Activated naive CD8-positive, alpha-beta T cell treated with anti-CD3 and anti-CD28 coated beads, Interleukin-2, amount 50 U/mL, for 24 hours (primary cell): ENCODE results near the gene VTN.
"Not testable (repeated sequence)": the region's sequence is repeated elsewhere in the genome, so short reads cannot be mapped to it uniquely, and the experiment has no call there.

Experiments used
- ATAC-seq: fragments of 150-1000 bp; cut with Tn5 transposase; one replicate; pipeline ENCODE4 v1.10.0; 2021
- DNase-seq: peaks from one replicate; pipeline ENCODE4 v3.0.0; 2021
- H3K27ac Mint-ChIP-seq: one replicate; pipeline ENCODE4 v1.8.0; 2021; ENCODE audit warnings: mild to moderate bottlenecking, mixed read lengths
- H3K27me3 Mint-ChIP-seq: one replicate; pipeline ENCODE4 v1.8.0; 2021; ENCODE audit warnings: mixed read lengths
- H3K36me3 Mint-ChIP-seq: one replicate; pipeline ENCODE4 v1.8.0; 2021; ENCODE audit warnings: low read depth, mixed read lengths
- H3K4me1 Mint-ChIP-seq: one replicate; pipeline ENCODE4 v1.8.0; 2021; ENCODE audit warnings: mixed read lengths
- H3K4me3 Mint-ChIP-seq: one replicate; pipeline ENCODE4 v1.8.0; 2021; ENCODE audit warnings: mild to moderate bottlenecking, moderate library complexity, mixed read lengths
- H3K9me3 Mint-ChIP-seq: one replicate; pipeline ENCODE4 v1.8.0; 2021; ENCODE audit warnings: mixed read lengths

VTN gene

DNA sequence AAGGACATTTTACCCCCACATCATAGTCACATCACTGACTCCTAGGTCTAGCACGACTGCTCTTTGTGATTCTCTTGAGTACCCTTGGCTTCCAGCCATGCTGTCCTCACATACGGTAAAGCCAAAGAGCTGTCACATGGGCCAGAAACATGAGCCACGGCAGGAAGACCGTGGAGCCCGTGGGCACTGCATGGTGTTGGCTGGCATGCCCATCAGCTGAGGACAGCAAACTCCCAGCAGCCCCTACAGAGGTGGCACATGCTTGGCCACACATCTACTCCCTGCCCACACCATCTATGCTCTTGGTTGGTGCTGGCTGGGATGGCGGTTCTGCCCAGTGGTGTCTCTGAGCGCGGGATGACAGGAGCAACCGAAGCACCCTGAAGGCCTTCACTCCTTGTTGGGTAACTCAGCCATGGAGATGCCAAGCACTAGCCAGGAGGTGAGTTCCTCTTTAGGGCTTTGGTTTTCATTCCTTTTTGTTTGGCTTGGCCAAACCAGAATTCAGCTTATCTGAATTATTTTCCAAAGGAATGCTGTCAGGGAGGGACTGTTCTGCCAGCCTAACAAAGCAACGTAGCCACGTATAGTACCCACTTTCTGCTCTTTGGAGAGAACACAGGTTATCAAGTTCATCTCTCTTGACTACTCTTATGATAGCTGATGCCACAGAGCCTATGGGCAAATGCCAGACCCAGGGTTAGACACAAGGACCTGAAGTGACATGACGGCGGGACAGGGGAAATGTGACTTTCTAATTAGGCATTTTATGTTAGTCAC lies 24.5 kb downstream of the VTN start:
- Mint-ChIP-seq H3K9me3 (no peaks in the 10 kb centered on the region), H3K27me3 (no peaks in the 10 kb centered on the region), H3K36me3 (peaks cover 37% of the 10 kb centered on the region), H3K4me3 (no peak overlapping the region), H3K4me1 (no peaks in the 10 kb centered on the region), H3K27ac (no peak overlapping the region)
- ATAC-seq: no peak
- no peak for DNase-seq

DNA sequence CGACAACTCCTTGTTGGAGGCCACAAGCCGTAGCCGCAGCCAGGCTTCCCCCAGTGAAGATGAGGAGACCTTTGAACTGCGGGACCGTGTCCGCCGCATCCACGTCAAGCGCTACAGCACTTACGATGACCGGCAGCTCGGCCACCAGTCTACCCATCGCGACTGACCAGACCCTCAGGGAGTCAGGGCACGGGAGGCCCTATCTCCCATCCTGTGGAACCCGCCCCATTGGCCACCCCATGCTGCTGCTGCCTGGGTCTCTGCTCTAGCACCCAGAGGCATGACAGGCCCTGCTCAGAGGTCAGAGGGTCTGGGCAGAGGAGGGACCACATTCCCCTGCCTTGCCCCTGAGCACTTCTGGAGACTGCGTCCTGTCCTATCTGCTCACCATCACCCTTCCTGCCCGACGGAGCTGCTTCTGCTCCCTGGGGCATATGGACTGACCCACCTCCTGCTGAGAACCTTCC lies 25.6 kb downstream of the VTN start:
- Mint-ChIP-seq H3K27me3 (no peaks in the 10 kb centered on the region), H3K4me1 (no peaks in the 10 kb centered on the region), H3K36me3 (peaks cover 35% of the 10 kb centered on the region), H3K9me3 (no peaks in the 10 kb centered on the region), H3K27ac (no peak overlapping the region), H3K4me3 (no peak overlapping the region)
- no peak for ATAC-seq
- no peak for DNase-seq

DNA sequence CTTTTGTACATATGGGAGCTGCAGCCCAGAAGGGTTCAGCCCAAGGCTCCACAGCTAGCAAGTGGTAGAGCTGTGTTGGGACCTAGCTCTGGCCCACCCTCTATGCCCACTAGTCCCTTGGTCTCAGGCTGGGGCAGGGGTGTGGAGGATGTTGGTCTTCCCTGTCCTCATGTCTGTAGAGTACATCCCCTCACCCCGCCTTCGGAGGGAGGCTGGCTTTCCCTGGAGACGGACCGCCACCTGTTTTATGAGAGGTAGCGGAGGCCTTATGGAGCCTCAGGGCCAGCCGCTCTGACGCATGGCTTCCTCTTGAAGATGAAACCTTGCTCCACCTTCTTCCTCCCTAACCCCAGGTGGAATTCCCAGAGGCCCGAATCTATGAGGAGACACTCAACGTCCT lies 26.1 kb downstream of the VTN start:
- Mint-ChIP-seq H3K36me3 (peaks cover 35% of the 10 kb centered on the region), H3K9me3 (no peaks in the 10 kb centered on the region), H3K4me3 (no peak overlapping the region), H3K27ac (no peak overlapping the region), H3K27me3 (no peaks in the 10 kb centered on the region), H3K4me1 (no peaks in the 10 kb centered on the region)
- peak; percentile 6 for ATAC-seq
- DNase-seq: no peak

DNA sequence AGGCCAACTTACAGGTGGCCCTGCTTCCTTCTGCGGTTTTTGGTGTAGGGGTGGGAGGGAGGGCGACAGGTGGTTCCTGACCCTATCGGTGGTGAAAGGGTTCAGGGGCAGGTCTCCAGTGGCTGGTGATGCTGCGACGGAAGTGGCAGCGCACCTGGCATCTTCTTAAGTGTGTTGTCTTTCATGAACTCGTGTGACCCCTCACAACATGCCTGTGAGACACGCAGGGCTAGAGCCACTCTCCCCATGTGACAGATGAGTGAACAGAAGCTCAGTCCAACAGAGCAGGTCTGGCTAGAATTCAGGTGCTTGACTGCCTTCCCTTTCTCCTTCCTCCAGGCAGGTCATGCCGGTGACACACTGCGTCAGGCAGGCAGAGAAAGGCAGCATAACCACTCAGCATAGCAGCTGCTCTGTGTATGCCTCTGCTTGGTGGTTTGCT lies 26.6 kb downstream of the VTN start:
- no peak overlapping the region for H3K4me3 Mint-ChIP-seq
- ATAC-seq (no peak), DNase-seq (no peak)
- peaks cover 31% of the 10 kb centered on the region for H3K36me3 Mint-ChIP-seq
- H3K27ac Mint-ChIP-seq: no peak overlapping the region
- no peaks in the 10 kb centered on the region for H3K4me1 Mint-ChIP-seq
- H3K9me3 Mint-ChIP-seq: no peaks in the 10 kb centered on the region
- no peaks in the 10 kb centered on the region for H3K27me3 Mint-ChIP-seq

DNA sequence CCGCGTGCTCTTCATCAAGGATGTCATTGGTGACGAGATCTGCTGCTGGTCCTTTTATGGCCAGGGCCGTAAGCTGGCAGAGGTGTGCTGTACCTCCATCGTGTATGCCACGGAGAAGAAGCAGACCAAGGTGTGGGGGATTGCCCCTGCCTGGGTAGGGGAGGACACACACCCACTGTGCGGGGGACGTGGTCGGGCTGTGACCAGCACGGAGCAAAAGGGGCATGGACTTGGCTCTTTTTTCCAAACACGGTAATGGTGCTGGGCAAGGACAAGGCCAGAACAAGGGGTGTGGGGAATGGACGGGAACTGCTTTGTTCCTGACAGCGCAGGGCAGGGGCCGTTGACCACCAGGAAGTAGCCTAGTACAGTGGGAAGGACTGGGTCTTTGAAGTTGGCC lies 27.8 kb downstream of the VTN start:
- ATAC-seq (no peak), DNase-seq (no peak)
- Mint-ChIP-seq H3K9me3 (no peaks in the 10 kb centered on the region), H3K36me3 (peaks cover 22% of the 10 kb centered on the region), H3K4me3 (no peak overlapping the region), H3K4me1 (peaks cover 7% of the 10 kb centered on the region), H3K27ac (no peak overlapping the region), H3K27me3 (no peaks in the 10 kb centered on the region)

DNA sequence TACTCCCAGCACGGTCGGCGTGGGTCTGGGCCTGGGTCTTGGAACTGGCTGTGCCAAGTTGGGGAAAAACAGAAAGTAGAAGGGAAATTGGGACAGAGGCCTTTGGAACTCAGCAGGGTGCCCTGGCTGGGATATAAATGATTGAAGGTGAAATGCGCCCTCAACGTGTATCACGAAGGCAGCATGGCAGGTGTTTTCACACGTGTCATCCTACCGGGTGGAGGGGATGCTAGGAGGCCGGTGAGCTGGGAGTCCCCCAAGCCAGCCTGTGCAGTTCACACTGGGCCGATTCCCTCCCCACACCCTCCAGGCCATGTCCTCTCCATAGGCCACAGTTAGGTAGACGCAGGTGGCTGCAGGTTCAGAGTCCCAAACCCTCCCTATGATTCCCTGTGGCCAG lies 28.6 kb downstream of the VTN start:
- Mint-ChIP-seq H3K4me3 (no peak overlapping the region), H3K4me1 (peaks cover 15% of the 10 kb centered on the region), H3K27me3 (no peaks in the 10 kb centered on the region), H3K9me3 (no peaks in the 10 kb centered on the region), H3K27ac (no peak overlapping the region), H3K36me3 (peaks cover 21% of the 10 kb centered on the region)
- no peak for ATAC-seq
- DNase-seq: no peak

DNA sequence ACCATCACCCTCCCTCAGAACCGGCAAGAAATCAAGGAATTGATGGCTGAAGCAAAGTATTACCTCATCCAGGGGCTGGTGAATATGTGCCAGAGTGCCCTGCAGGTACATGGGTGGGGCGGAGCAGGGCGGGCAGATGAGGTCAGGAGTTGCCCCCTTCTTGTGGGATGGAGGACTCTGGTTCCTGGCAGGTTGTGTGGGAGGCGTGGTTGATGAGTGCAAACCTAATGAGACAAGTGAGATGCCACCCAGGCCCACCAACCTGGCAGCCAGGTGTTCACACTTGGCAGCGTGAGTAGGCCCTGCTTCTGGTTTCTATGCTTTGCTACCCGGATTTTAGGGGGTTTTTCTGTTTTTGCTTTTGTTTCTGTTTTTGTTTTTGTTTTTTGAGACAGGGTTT lies 29.7 kb downstream of the VTN start:
- no peaks in the 10 kb centered on the region for H3K9me3 Mint-ChIP-seq
- ATAC-seq (no peak), DNase-seq (no peak)
- H3K27ac Mint-ChIP-seq: no peak overlapping the region
- peaks cover 15% of the 10 kb centered on the region for H3K36me3 Mint-ChIP-seq
- H3K4me3 Mint-ChIP-seq: no peak overlapping the region
- peaks cover 20% of the 10 kb centered on the region for H3K4me1 Mint-ChIP-seq
- no peaks in the 10 kb centered on the region for H3K27me3 Mint-ChIP-seq

DNA sequence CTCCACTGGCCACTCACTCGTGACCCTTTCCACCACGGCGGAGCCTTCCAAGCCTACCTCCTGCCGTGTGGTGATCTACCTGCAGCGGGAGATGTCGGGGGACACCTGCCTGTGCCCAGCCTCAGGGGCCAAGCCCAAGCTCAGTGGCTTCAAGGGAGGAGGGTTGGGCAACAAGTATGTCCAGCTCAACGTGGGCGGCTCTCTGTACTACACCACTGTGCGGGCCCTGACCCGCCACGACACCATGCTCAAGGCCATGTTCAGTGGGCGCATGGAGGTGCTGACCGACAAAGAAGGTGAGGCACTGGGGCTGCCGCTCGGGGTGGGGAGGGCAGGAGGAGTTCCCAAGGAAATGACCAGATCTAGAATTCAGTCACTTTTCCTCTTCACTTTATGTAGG lies 30.7 kb downstream of the VTN start:
- no peaks in the 10 kb centered on the region for H3K9me3 Mint-ChIP-seq
- DNase-seq (no peak), ATAC-seq (no peak)
- H3K36me3 Mint-ChIP-seq: peaks cover 15% of the 10 kb centered on the region
- H3K4me1 Mint-ChIP-seq: peaks cover 25% of the 10 kb centered on the region
- H3K27ac Mint-ChIP-seq: no peak overlapping the region
- H3K27me3 Mint-ChIP-seq: no peaks in the 10 kb centered on the region
- H3K4me3 Mint-ChIP-seq: no peak overlapping the region

DNA sequence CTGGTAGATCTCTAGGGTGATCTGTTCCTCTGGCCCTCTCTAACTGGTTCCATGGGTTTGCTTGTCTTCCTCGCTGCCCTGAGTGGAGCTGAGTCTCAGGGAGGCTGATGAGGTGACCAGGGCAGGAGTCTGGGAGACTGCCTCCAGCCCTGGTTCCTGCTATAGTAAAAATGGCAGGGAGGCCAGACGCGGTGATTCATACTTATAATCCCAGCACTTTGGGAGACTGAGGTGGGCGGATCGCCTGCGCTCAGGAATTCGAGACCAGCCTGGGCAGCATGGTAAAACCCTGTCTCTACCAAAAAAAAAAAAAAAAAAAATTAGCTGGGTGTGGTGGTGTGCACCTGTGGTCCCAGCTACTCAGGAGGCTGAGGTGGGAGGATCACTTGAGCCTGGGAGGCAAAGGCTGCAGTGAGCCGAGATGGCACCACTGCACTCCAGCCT lies 31.3 kb downstream of the VTN start:
- Mint-ChIP-seq H3K4me1 (peaks cover 31% of the 10 kb centered on the region), H3K36me3 (peaks cover 10% of the 10 kb centered on the region)
- H3K27me3 Mint-ChIP-seq, ATAC-seq, H3K27ac Mint-ChIP-seq, DNase-seq, H3K4me3 Mint-ChIP-seq, H3K9me3 Mint-ChIP-seq: not testable (repeated sequence)

DNA sequence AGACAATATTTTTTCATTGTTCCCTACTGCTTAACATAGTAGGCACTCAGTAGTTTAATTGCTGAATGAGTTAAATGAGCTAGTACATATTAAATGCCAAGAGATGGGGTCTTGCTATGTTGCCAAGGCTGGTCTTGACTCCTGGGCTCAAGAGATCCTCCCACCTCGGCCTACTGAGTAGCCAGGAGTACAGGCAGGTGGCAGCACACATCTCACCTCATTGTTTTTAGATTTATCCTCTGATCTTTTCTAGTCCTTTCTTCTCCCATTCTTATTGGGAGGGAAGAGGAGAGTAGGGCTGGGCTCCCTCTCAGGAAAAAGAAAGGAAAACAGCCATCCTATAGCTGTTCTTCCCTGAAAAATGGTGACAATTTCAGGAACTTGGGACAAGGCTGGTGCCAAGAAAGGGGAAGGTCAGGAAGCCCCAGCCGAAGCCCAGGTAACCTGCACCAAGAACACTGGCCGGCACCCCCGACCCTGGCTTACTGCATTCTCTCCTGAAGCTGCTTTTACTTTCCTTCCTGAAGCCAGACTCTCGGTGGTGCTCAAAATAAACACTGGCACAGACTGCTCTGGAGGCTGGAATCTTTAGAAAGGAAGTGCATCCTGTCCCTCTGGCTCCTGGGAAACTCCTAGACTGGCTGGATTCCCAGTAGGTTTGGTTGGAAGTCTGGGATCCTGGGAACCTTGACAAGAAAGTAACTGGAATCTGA lies 31.9 kb downstream of the VTN start:
- Mint-ChIP-seq H3K4me1 (peaks cover 35% of the 10 kb centered on the region), H3K4me3 (no peak overlapping the region), H3K27me3 (no peaks in the 10 kb centered on the region), H3K9me3 (no peaks in the 10 kb centered on the region), H3K36me3 (peaks cover 8% of the 10 kb centered on the region), H3K27ac (no peak overlapping the region)
- DNase-seq: no peak
- no peak for ATAC-seq

DNA sequence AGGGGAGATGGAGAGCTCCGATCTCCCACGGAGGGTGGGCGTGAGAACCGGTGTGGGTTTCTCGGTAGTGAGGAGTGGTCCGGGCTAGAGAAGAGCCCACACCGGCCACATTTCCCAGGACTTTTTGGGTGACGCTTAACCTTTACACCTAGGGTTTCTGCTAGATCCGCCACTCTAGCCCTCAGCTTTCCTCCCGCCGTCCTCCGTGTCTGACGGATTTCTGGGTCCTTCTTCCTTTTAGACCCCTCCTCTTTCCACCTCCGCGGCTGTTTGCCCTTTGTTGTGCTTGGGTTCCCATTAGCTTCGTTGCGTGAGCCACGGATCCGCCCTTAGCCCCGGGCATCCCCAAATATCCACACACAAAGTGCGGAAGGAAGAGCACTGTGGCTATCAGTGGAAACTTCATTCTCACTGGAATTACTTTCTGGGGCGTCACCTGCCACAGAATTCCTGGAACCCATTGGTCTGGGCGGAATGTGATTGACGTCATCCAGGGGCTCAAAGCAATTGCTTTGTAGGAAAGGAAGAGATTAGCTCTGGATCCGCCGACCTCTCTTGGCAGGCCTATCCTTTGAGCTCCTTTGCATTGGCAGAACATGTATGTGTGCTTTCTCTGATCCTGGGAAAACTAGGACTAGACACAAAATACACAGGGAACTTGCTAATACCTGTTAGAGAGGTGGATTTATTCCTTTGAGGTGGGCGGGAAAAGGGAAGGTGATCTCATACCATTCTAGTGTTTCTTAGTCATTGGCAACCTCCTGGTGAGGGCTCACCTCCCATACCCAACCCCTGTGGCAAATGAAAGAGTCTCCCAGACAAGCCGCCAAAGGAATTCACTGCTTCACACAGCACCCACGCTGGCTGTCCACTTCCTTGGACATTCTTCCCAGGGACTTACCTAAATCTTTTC lies 33.9 kb downstream of the VTN start:
- Mint-ChIP-seq H3K27ac (peak overlapping the region; percentile 78), H3K4me1 (peaks cover 35% of the 10 kb centered on the region), H3K36me3 (peaks cover 7% of the 10 kb centered on the region), H3K9me3 (no peaks in the 10 kb centered on the region), H3K4me3 (peak overlapping the region; percentile 92), H3K27me3 (no peaks in the 10 kb centered on the region)
- ATAC-seq (no peak), DNase-seq (peak; percentile 45)

DNA sequence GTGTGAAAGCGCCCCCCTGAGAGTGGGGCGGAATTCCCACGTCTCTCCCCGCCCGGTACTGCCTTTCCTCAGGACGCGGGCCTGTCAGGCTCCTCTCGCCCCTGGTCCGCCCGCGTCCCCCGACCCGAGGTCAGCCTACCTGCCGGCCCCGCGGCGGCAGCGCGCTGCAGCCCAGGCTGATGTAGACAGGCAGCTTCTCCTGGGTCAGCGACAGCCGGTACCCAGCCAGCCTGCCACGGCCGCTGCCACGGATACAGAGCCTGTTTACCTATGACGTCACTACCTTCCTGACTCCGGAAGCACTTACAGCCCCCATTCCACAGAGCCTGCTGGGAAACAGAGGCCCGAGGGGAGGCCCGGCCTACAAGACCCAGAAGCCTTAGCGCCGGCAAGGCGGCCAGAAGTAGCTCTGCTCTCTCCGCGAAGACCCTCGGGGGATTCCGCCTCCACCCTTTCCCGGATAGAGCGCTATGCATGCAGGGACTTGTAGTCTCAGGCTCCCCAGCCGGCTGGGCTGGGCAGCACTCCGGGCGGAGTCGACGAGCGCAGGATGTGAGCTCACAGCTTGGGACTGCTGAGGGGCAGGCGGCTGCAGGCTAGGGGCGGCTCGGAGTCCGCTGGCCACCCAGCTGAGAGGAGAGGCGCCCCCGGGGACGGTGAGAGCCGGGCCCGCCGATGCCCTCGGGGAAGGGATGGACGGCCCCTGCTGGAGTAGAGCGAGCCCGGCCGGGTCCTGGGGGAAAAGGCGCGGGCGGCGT lies 34.7 kb downstream of the VTN start, which contains the start of the genes IFT20 and TNFAIP1:
TSS of gene IFT20 (minus strand) at position 272 of the 758 bp plus-strand sequence. CDS start 3,487 bp downstream, outside the sequence.
TSS of gene TNFAIP1 (plus strand) at position 561 of the 758 bp plus-strand sequence. CDS start 3,761 bp downstream, outside the sequence.
- DNase-seq (peak; percentile 93), ATAC-seq (peak; percentile 99)
- no peaks in the 10 kb centered on the region for H3K9me3 Mint-ChIP-seq
- H3K36me3 Mint-ChIP-seq: peaks cover 7% of the 10 kb centered on the region
- H3K4me1 Mint-ChIP-seq: peaks cover 35% of the 10 kb centered on the region
- peak within 1 kb of the TSS; percentile 92 for H3K4me3 Mint-ChIP-seq
- H3K27ac Mint-ChIP-seq: peak within 1 kb of the TSS; percentile 78
- no peaks in the 10 kb centered on the region for H3K27me3 Mint-ChIP-seq

DNA sequence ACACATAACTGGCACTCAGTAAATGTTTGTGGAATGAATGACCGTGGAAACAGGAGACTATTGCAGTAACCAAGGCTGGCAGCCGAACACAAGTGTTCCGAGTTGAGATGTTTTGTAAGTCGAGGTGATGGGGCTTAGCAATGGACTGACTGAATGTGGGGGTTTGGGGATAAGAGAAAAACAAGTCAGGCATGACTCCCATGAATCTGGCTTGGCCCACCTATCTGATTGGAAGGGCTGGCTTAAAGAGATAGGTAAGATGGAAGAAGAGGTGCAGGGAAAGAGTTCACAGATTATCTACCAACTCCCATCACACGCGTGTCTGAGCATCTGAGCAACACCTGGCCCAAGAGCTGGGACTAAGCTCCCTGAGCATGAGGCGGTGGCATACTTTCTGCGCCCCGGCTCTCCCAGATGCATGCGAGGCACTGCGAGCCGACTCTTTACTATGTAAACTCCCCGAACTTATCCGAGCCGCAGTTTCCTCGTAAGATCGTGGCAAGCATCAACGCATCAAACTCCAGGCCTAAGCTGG lies 35.4 kb downstream of the VTN start:
- no peaks in the 10 kb centered on the region for H3K27me3 Mint-ChIP-seq
- no peak for DNase-seq
- H3K4me1 Mint-ChIP-seq: peaks cover 35% of the 10 kb centered on the region
- peaks cover 3% of the 10 kb centered on the region for H3K36me3 Mint-ChIP-seq
- peak overlapping the region; percentile 92 for H3K4me3 Mint-ChIP-seq
- no peaks in the 10 kb centered on the region for H3K9me3 Mint-ChIP-seq
- no peak for ATAC-seq
- peak overlapping the region; percentile 78 for H3K27ac Mint-ChIP-seq
